ENCODE results near the gene C1orf21.

Gene C1orf21

GRCh38 chr1:184559117-184559713, 172.4 kb downstream of the C1orf21 start:
- TF ChIP-seq FOXA1 (IDR thresholded peaks at IDR 0.05) = no peak
- TF ChIP-seq PKNOX1 (IDR thresholded peaks at IDR 0.05) = no peak
- TF ChIP-seq NFRKB (IDR thresholded peaks at IDR 0.05) = no peak
- TF ChIP-seq TARDBP (IDR thresholded peaks at IDR 0.05) = no peak
- no peak for TF ChIP-seq BHLHE40 (IDR thresholded peaks at IDR 0.05; ENCODE audit: borderline replicate concordance)
- TF ChIP-seq ZNF384 (IDR thresholded peaks at IDR 0.05) = no peak
- no peak for TF ChIP-seq CTBP1 (IDR thresholded peaks at IDR 0.05; ENCODE audit: borderline replicate concordance)
- TF ChIP-seq ELF4 (IDR thresholded peaks at IDR 0.05) = no peak
- no peak for TF ChIP-seq ARNT (IDR thresholded peaks at IDR 0.05)
- TF ChIP-seq HDGF (IDR thresholded peaks at IDR 0.05; ENCODE audit: borderline replicate concordance) = no peak
- no peak for TF ChIP-seq L3MBTL2 (conservative IDR thresholded peaks at IDR 0.05)
- TF ChIP-seq SP1 (IDR thresholded peaks at IDR 0.05) = no peak
- no peak for TF ChIP-seq FOXK2 (IDR thresholded peaks at IDR 0.05)
- TF ChIP-seq LEF1 (IDR thresholded peaks at IDR 0.05; ENCODE audit: borderline replicate concordance) = no peak
- TF ChIP-seq SUZ12 (IDR thresholded peaks at IDR 0.05) = no peak
- TF ChIP-seq FOXM1 (IDR thresholded peaks at IDR 0.05; ENCODE audit: borderline replicate concordance) = no peak
- no peak for DNase-seq (ENCODE audit: extremely low spot score)
- CTCF ChIA-PET = interaction anchor here (0.9 kb wide), 1 partner anchor 29 kb away, joined by 3 read pairs; no protein-coding TSS in a partner anchor
- POLR2A ChIA-PET = no interaction called here

GRCh38 chr1:184562806-184563205, 176.0 kb downstream of the C1orf21 start:
- ChIA-PET POLR2A (interaction anchor here (0.6 kb wide), 1 partner anchor 176 kb away, joined by 3 read pairs; the partner anchor contains the start of gene C1orf21), CTCF (interaction anchor here (0.7 to 1.9 kb wide), 3 partner anchors 8 to 101 kb away, joined by 3 to 5 read pairs (median 4); no protein-coding TSS in a partner anchor)
- TF ChIP-seq NFRKB (IDR thresholded peaks at IDR 0.05) (no peak), ARNT (IDR thresholded peaks at IDR 0.05) (no peak), CTBP1 (IDR thresholded peaks at IDR 0.05; ENCODE audit: borderline replicate concordance) (no peak), FOXM1 (IDR thresholded peaks at IDR 0.05; ENCODE audit: borderline replicate concordance) (no peak), L3MBTL2 (conservative IDR thresholded peaks at IDR 0.05) (no peak), HDGF (IDR thresholded peaks at IDR 0.05; ENCODE audit: borderline replicate concordance) (no peak), SP1 (IDR thresholded peaks at IDR 0.05) (no peak), BHLHE40 (IDR thresholded peaks at IDR 0.05; ENCODE audit: borderline replicate concordance) (no peak), PKNOX1 (IDR thresholded peaks at IDR 0.05) (no peak), ZNF384 (IDR thresholded peaks at IDR 0.05) (no peak), SUZ12 (IDR thresholded peaks at IDR 0.05) (no peak), TARDBP (IDR thresholded peaks at IDR 0.05) (no peak), LEF1 (IDR thresholded peaks at IDR 0.05; ENCODE audit: borderline replicate concordance) (no peak), FOXK2 (IDR thresholded peaks at IDR 0.05) (no peak), ELF4 (IDR thresholded peaks at IDR 0.05) (no peak)
- DNase-seq (ENCODE audit: extremely low spot score) = no peak

GRCh38 chr1:184563308-184563707, 176.5 kb downstream of the C1orf21 start:
- CTCF ChIA-PET = interaction anchor here (0.7 to 1.9 kb wide), 2 partner anchors 8 to 18 kb away, joined by 3 to 5 read pairs; no protein-coding TSS in a partner anchor
- TF ChIP-seq ELF4 (IDR thresholded peaks at IDR 0.05) (no peak), SP1 (IDR thresholded peaks at IDR 0.05) (no peak), TARDBP (IDR thresholded peaks at IDR 0.05) (no peak), CTBP1 (IDR thresholded peaks at IDR 0.05; ENCODE audit: borderline replicate concordance) (no peak)
- no peak for DNase-seq (ENCODE audit: extremely low spot score)
- POLR2A ChIA-PET = interaction anchor here (0.6 kb wide), 1 partner anchor 177 kb away, joined by 3 read pairs; the partner anchor contains the start of gene C1orf21

- TF ChIP-seq FOXA1 (IDR thresholded peaks at IDR 0.05) (no peak), CTBP1 (IDR thresholded peaks at IDR 0.05; ENCODE audit: borderline replicate concordance) (no peak), SUZ12 (IDR thresholded peaks at IDR 0.05) (no peak), SP1 (IDR thresholded peaks at IDR 0.05) (no peak), HDGF (IDR thresholded peaks at IDR 0.05; ENCODE audit: borderline replicate concordance) (no peak), ZNF384 (IDR thresholded peaks at IDR 0.05) (no peak), FOXM1 (IDR thresholded peaks at IDR 0.05; ENCODE audit: borderline replicate concordance) (no peak)
- CTCF ChIA-PET = no interaction called here
- no peak for DNase-seq (ENCODE audit: extremely low spot score)
- POLR2A ChIA-PET = no interaction called here
Observed at GRCh38 chr1:184567009-184567408, 180.2 kb downstream of the C1orf21 start.

GRCh38 chr1:184567637-184568036, 180.8 kb downstream of the C1orf21 start:
- TF ChIP-seq FOXA1 (IDR thresholded peaks at IDR 0.05) (no peak), ARNT (IDR thresholded peaks at IDR 0.05) (no peak), NFRKB (IDR thresholded peaks at IDR 0.05) (no peak), SP1 (IDR thresholded peaks at IDR 0.05) (no peak), FOXK2 (IDR thresholded peaks at IDR 0.05) (no peak)
- ChIA-PET POLR2A (no interaction called here), CTCF (no interaction called here)
- no peak for DNase-seq (ENCODE audit: extremely low spot score)

GRCh38 chr1:184568148-184568547, 181.3 kb downstream of the C1orf21 start:
- POLR2A ChIA-PET = no interaction called here
- CTCF ChIA-PET = no interaction called here
- no peak for DNase-seq (ENCODE audit: extremely low spot score)
- TF ChIP-seq FOXK2 (IDR thresholded peaks at IDR 0.05) (no peak), SP1 (IDR thresholded peaks at IDR 0.05) (no peak), ZNF384 (IDR thresholded peaks at IDR 0.05) (no peak), PKNOX1 (IDR thresholded peaks at IDR 0.05) (no peak), LEF1 (IDR thresholded peaks at IDR 0.05; ENCODE audit: borderline replicate concordance) (no peak), BHLHE40 (IDR thresholded peaks at IDR 0.05; ENCODE audit: borderline replicate concordance) (no peak), ARNT (IDR thresholded peaks at IDR 0.05) (no peak), SUZ12 (IDR thresholded peaks at IDR 0.05) (no peak), L3MBTL2 (conservative IDR thresholded peaks at IDR 0.05) (no peak), ELF4 (IDR thresholded peaks at IDR 0.05) (no peak), FOXA1 (IDR thresholded peaks at IDR 0.05) (no peak), CTBP1 (IDR thresholded peaks at IDR 0.05; ENCODE audit: borderline replicate concordance) (no peak)

Measured in HEK293T (cell line).